K562 (cell line): ENCODE data around the gene NGDN. TPM values are rescaled to one million over a fixed set of nuclear protein-coding genes. Genes with fewer than 3 reads are reported as not detected.

Source experiments
- ATAC-seq: fragments of 200-7000 bp; cut with Tn5 transposase; 3 replicates; pipeline ENCODE4 v1.9.1; 2020; ENCODE audit warnings: moderate library complexity
- BruUV-seq: library from RNA; stranded (reverse); fragments of 400-500 nt; replicated peaks from 2 replicates; lab custom pipeline; 2021; lab: Mats Ljungman, UMichigan
- CTCF ChIA-PET: fragments of 300-600 bp; formaldehyde crosslinking; extraction: SDS; loops from one replicate; lab custom pipeline; 2021; ENCODE audit warnings: low intra/inter-chr PET ratio; lab: Yijun Ruan, JAX
- POLR2A ChIA-PET: fragments of 300-600, 350-650 bp; sonication (Branson Sonifier 250); formaldehyde crosslinking; extraction: SDS; loops from one replicate; lab custom pipeline; 2021; ENCODE audit warnings: antibody characterized with exemption, inconsistent platforms; lab: Yijun Ruan, JAX
- DNase-seq, 4 experiments: peaks; one replicate each; pipeline versions ENCODE4 v3.0.0 to v3.0.0-alpha.2; 2011 to 2018; ENCODE audit warnings: low spot score in 3 of 4, mixed read lengths in 3 of 4; ENCODE audit errors: extremely low read depth in 1 of 4
- FAIRE-seq: peaks from 2 replicates; lab custom pipeline; 2011; peaks lifted over from hg19 to GRCh38; lab: Jason Lieb, UNC
- H2AFZ ChIP-seq: 2 replicates; pipeline ENCODE4 v1.6.0; 2011; ENCODE audit warnings: low read depth, low read length, control low read depth, inconsistent platforms
- H3K27ac ChIP-seq: fragments of 200-600 bp; 3 replicates; pipeline ENCODE4 v1.8.0; 2011; ENCODE audit warnings: low read depth, mild to moderate bottlenecking, control low read depth, inconsistent platforms, low read length, moderate library complexity, mixed read lengths; ENCODE audit errors: extremely low read depth
- H3K27me3 ChIP-seq, 2 experiments: fragments of 300-600 bp in 1 of 2; 2 replicates in 1 of 2; 3 replicates in 1 of 2; pipeline versions ENCODE4 v1.6.0 to v1.8.0; 2011; ENCODE audit warnings: inconsistent platforms in 2 of 2, low read length in 2 of 2, mild to moderate bottlenecking in 1 of 2, mixed read lengths in 1 of 2, moderate library complexity in 1 of 2; ENCODE audit not compliant: control insufficient read depth in 2 of 2, insufficient read depth in 2 of 2
- H3K36me3 ChIP-seq: fragments of 300-600 bp; 3 replicates; pipeline ENCODE4 v1.8.0; 2011; ENCODE audit warnings: mild to moderate bottlenecking, low read length, inconsistent platforms; ENCODE audit not compliant: control insufficient read depth, insufficient read depth
- H3K4me1 ChIP-seq, 2 experiments: fragments of 200-600 bp in 1 of 2; replicated peaks in 1 of 2; 2 replicates in 1 of 2; 3 replicates in 1 of 2; pipeline versions ENCODE4 v1.5.1 to v1.8.0; 2011; ENCODE audit warnings: inconsistent platforms in 2 of 2, low read length in 2 of 2, mild to moderate bottlenecking in 1 of 2, mixed read lengths in 1 of 2, moderate library complexity in 1 of 2; ENCODE audit not compliant: control insufficient read depth in 2 of 2, insufficient read depth in 2 of 2
- H3K4me2 ChIP-seq: 2 replicates; pipeline ENCODE4 v1.6.1; 2011; ENCODE audit warnings: low read length, control low read depth, inconsistent platforms, mixed read lengths; ENCODE audit not compliant: insufficient read depth
- H3K4me3 ChIP-seq: fragments of 200-600 bp; sonication (generic), shearing (Covaris generic); 2 replicates; pipeline ENCODE4 v1.5.1; 2016; ENCODE audit warnings: control low read depth, inconsistent platforms
- H3K79me2 ChIP-seq: fragments of 200-600 bp; 3 replicates; pipeline ENCODE4 v1.8.0; 2011; ENCODE audit warnings: low read length, inconsistent platforms; ENCODE audit not compliant: control insufficient read depth, insufficient read depth
- H3K9ac ChIP-seq, 2 experiments: 2 replicates each; pipeline versions ENCODE4 v1.6.0 to v1.6.1; 2011; ENCODE audit warnings: low read depth in 2 of 2, low read length in 2 of 2, control low read depth in 1 of 2, inconsistent platforms in 1 of 2, mild to moderate bottlenecking in 1 of 2, mixed read lengths in 1 of 2; ENCODE audit not compliant: insufficient read depth in 1 of 2
- H3K9me1 ChIP-seq: one replicate; pipeline ENCODE4 v1.6.0; 2011; ENCODE audit warnings: inconsistent platforms, mild to moderate bottlenecking, low read length, moderate library complexity; ENCODE audit not compliant: control insufficient read depth, insufficient read depth
- H3K9me3 ChIP-seq: replicated peaks from 2 replicates; pipeline ENCODE4 v1.5.1; 2011; ENCODE audit warnings: low read depth, low read length, inconsistent platforms; ENCODE audit not compliant: control insufficient read depth, insufficient read depth
- H4K20me1 ChIP-seq: replicated peaks from 2 replicates; pipeline ENCODE4 v1.6.1; 2011; ENCODE audit warnings: low read length, inconsistent platforms, mixed read lengths; ENCODE audit not compliant: control insufficient read depth, insufficient read depth
- CREB3L1 ChIP-seq: fragments of 450-650 bp; IDR thresholded peaks from 2 replicates; pipeline ENCODE4 v1.6.1; 2014; ENCODE audit warnings: low read depth, mild to moderate bottlenecking, moderate library complexity, borderline replicate concordance
- DEAF1 ChIP-seq: fragments of 450-650 bp; formaldehyde crosslinking; IDR thresholded peaks from 2 replicates; pipeline ENCODE4 v1.4.0; 2020; ENCODE audit warnings: mild to moderate bottlenecking, moderate library complexity
- EP300 ChIP-seq: IDR thresholded peaks from 2 replicates; pipeline ENCODE4 v1.6.1; 2012; ENCODE audit warnings: low read length, improper control_type of control experiment
- HINFP ChIP-seq: fragments of 450-650 bp; conservative IDR thresholded peaks from 2 replicates; pipeline ENCODE4 v1.6.1; 2016; ENCODE audit warnings: missing genetic modification characterization, low read depth, mild to moderate bottlenecking, control low read depth, missing compliant biosample characterization
- HNRNPL ChIP-seq: fragments of 200-400 bp; formaldehyde crosslinking; IDR thresholded peaks from 2 replicates; pipeline ENCODE4 v1.6.1; 2017; ENCODE audit warnings: low read depth, mild to moderate bottlenecking, low read length
- RBM34 ChIP-seq: fragments of 200-400 bp; formaldehyde crosslinking; IDR thresholded peaks from 2 replicates; pipeline ENCODE4 v1.6.1; 2018; ENCODE audit warnings: low read length, borderline replicate concordance; ENCODE audit not compliant: insufficient read depth
- SMAD4 ChIP-seq: fragments of 250-450 bp; sonication (Bioruptor Pico); conservative IDR thresholded peaks from 2 replicates; pipeline ENCODE4 v1.8.0; 2021; ENCODE audit warnings: inconsistent platforms, mild to moderate bottlenecking, moderate library complexity
- TOE1 ChIP-seq, 2 experiments: fragments of 450-650 bp in 1 of 2; sonication (generic) in 1 of 2; formaldehyde crosslinking in 1 of 2; IDR thresholded peaks; 2 replicates each; pipeline versions ENCODE4 v1.7.1 to v1.8.0; 2016 to 2022; ENCODE audit warnings: borderline replicate concordance in 2 of 2, mild to moderate bottlenecking in 2 of 2, antibody characterized with exemption in 1 of 2, inconsistent platforms in 1 of 2, low read depth in 1 of 2, missing genetic modification reagents in 1 of 2, moderate library complexity in 1 of 2
- VEZF1 ChIP-seq: fragments of 200-800 bp; sonication (Bioruptor generic); IDR thresholded peaks from 2 replicates; pipeline ENCODE4 v1.6.1; 2017; ENCODE audit warnings: missing genetic modification characterization, missing compliant biosample characterization
- ZNF830 ChIP-seq: fragments of 250-450 bp; sonication (Bioruptor Pico); IDR thresholded peaks from 2 replicates; pipeline ENCODE4 v1.5.0; 2021; ENCODE audit warnings: mild to moderate bottlenecking
- WGBS: fragments of 100-300 bp; shearing (Covaris generic); methylation state at CpG from one replicate; pipeline ENCODE4 v1.1.6; 2016; ENCODE audit warnings: low coverage, mixed read lengths; ENCODE audit not compliant: insufficient coverage; ENCODE audit errors: missing lambda C conversion rate; 5-methylcytosine and 5-hydroxymethylcytosine counted together
- in situ Hi-C: fragments of 300-500 bp; cut with MboI; formaldehyde crosslinking; loops from 4 replicates; pipeline ENCODE4 v1.15.0; 2018; ENCODE audit warnings: inconsistent platforms, mixed read lengths
- intact Hi-C: fragments of 100-400 bp; cut with micrococcal nuclease; formaldehyde crosslinking; loops from 2 replicates; pipeline ENCODE4 v1.14.2; 2022
- polyA plus RNA-seq, 8 experiments: library from polyadenylated mRNA; depleted of rRNA in 4 of 8; stranded (reverse) in 5 of 8; unstranded in 3 of 8; fragments of >200 nt; fragmentation: Nextera tagmentation in 2 of 8; fragmentation: Illumina TruSeq in 1 of 8; extraction: Ambion mirVana in 2 of 8; extraction: Trizol in 1 of 8; gene quantifications; 2 replicates each; pipeline versions ENCODE4 v1.2.1 to v1.2.3, GENCODE V29; 2011 to 2014; ENCODE audit warnings: inconsistent platforms in 1 of 8, missing spikeins in 1 of 8
- total RNA-seq, 7 experiments: library from RNA; depleted of rRNA in 6 of 7; stranded (reverse); fragments of >200 nt in 6 of 7; fragmentation: Illumina TruSeq in 2 of 7; extraction: Trizol in 2 of 7; gene quantifications; 2 replicates each; pipeline versions ENCODE4 v1.2.1 to v1.2.3, GENCODE V29; 2011 to 2021; ENCODE audit warnings: low replicate concordance in 1 of 7

The NGDN gene
- total and polyA plus RNA-seq, 9 of the 15 experiments (the other 6 are each of a cell fraction or from before 2014, with no cell fraction given) = 42.9 to 195 (median 74.9) TPM

GRCh38 chr14:23436327-23437132, 33.0 kb upstream of the NGDN start:
- Histone ChIP-seq H3K79me2 (no peaks in the 10 kb centered on the region), H3K4me3 (no peak overlapping the region), H4K20me1 (no peaks in the 10 kb centered on the region), H3K4me1 (peaks cover 26 to 40% of the 10 kb centered on the region in 2 experiments; a peak in 4 of 5 replicates), H3K27ac (no peak overlapping the region), H3K9me3 (no peaks in the 10 kb centered on the region), H2AFZ (peak overlapping the region; percentile 82), H3K9me1 (no peaks in the 10 kb centered on the region), H3K4me2 (peak overlapping the region; percentile 43; the same call in 1 of the 2 replicates), H3K36me3 (no peaks in the 10 kb centered on the region), H3K27me3 (peaks cover 0 to 16% of the 10 kb centered on the region in 2 experiments; a peak in 2 of 5 replicates), H3K9ac (peak overlapping the region in 1 of 2 experiments; percentile 4; a peak in 1 of 4 replicates)
- no TSS peak for BruUV-seq
- ChIA-PET POLR2A (interaction anchor here (0.6 to 1.1 kb wide), 3 partner anchors 14 to 105 kb away, joined by 3 to 4 read pairs (median 3); no protein-coding TSS in a partner anchor), CTCF (no interaction called here)
- DNase-seq (peak; percentile 44 to 69 (median 53)), ATAC-seq (peak; percentile 67), FAIRE-seq (peak; percentile 85)
- 29% methylated on average over 12 of the region's 15 CpGs for WGBS
- intact Hi-C loops = no loop called here
- in situ Hi-C loops = no loop called here
- TF ChIP-seq DEAF1 (CRISPR knock-in tag) (no peak), CREB3L1 (no peak), EP300 (no peak), SMAD4 (CRISPR knock-in tag) (no peak), RBM34 (no peak), HINFP (tag) (no peak), TOE1 (IDR thresholded peaks at IDR 0.05; ENCODE audit: borderline replicate concordance) (no peak), TOE1 (CRISPR knock-in tag; IDR thresholded peaks at IDR 0.05; ENCODE audit: borderline replicate concordance, low read depth) (no peak), HNRNPL (no peak), VEZF1 (CRISPR knock-in tag) (peak; percentile 48; the same call in 1 of the 2 replicates), ZNF830 (CRISPR knock-in tag) (no peak)
